Stimulated activated CD4-positive, alpha-beta T cell treated with anti-CD3 and anti-CD28 coated beads, Interleukin-4, amount 100 ng/mL, for 24 hours (primary cell): Measurements from ENCODE around the gene CAMK1D.

Experiments used
- DNase-seq: peaks from one replicate; pipeline ENCODE4 v3.0.0-alpha.2; 2020

CAMK1D gene

GRCh38 chr10:12500381-12501303 lies 151.3 kb downstream of the CAMK1D start:
- DNase-seq = no peak

GRCh38 chr10:12501324-12501723 lies 152.0 kb downstream of the CAMK1D start:
- no peak for DNase-seq

GRCh38 chr10:12501841-12502525 lies 152.6 kb downstream of the CAMK1D start:
- no peak for DNase-seq

GRCh38 chr10:12502526-12503274 lies 153.4 kb downstream of the CAMK1D start:
- DNase-seq = no peak

- no peak for DNase-seq
These were observed 154.0 kb downstream of the CAMK1D start for GRCh38 chr10:12503311-12503710.

GRCh38 chr10:12504176-12504575 lies 154.8 kb downstream of the CAMK1D start:
- no peak for DNase-seq

- no peak for DNase-seq
These were observed 155.3 kb downstream of the CAMK1D start for GRCh38 chr10:12504628-12505027.

- no peak for DNase-seq
These were observed 156.3 kb downstream of the CAMK1D start for GRCh38 chr10:12505683-12506082.

- DNase-seq = no peak
These were observed 158.0 kb downstream of the CAMK1D start for GRCh38 chr10:12507165-12507850.

GRCh38 chr10:12508165-12508564 lies 158.8 kb downstream of the CAMK1D start:
- DNase-seq = no peak

GRCh38 chr10:12509016-12509793 lies 159.9 kb downstream of the CAMK1D start:
- DNase-seq = no peak

- no peak for DNase-seq
These were observed 160.4 kb downstream of the CAMK1D start for GRCh38 chr10:12509794-12510100.

- DNase-seq = no peak
These were observed 161.2 kb downstream of the CAMK1D start for GRCh38 chr10:12510501-12510941.

GRCh38 chr10:12510984-12511383 lies 161.6 kb downstream of the CAMK1D start:
- DNase-seq = no peak

GRCh38 chr10:12511651-12512050 lies 162.3 kb downstream of the CAMK1D start:
- no peak for DNase-seq

- DNase-seq = no peak
These were observed 163.1 kb downstream of the CAMK1D start for GRCh38 chr10:12512332-12513002.

- no peak for DNase-seq
These were observed 163.6 kb downstream of the CAMK1D start for GRCh38 chr10:12513003-12513365.

- DNase-seq = no peak
These were observed 164.7 kb downstream of the CAMK1D start for GRCh38 chr10:12513775-12514673.

GRCh38 chr10:12518024-12518423 lies 168.7 kb downstream of the CAMK1D start:
- no peak for DNase-seq

- DNase-seq = no peak
These were observed 172.1 kb downstream of the CAMK1D start for GRCh38 chr10:12521423-12521822.
